ENCODE results near the gene ALG9. TPM values are rescaled to one million over a fixed set of nuclear protein-coding genes. Genes with fewer than 3 reads are reported as not detected.

Gene ALG9
- total and polyA plus RNA-seq, 3 experiments from 2014 or later, result 16.7 to 38.0 (median 37.4) TPM

DNA sequence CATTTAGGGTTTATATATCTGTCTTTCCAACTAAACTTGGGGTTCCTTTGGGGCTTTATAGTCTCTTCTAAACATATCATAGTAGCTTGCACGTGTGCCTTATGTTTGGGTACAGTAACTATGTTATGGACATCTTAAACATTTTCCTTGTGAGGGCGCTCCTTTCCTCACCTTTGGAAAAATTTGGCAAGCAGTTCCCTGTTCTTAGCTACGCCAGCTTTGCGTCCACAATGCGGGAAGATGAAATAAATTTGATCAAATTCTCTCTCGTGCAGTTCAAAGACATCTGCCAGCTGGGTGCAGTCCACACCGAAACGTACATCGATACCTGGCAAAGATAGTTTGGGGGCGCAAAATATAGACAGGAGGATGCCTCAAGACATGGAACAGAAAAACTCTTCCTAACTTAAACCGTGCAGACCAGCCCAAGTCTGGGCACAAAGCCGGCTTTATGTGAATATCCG lies 7.0 kb upstream of the ALG9 start:
- Histone ChIP-seq H3K4me3 (ENCODE audit: low read length) (peak overlapping the region; percentile 84), H3K36me3 (ENCODE audit: insufficient read depth, low read length) (no peaks in the 10 kb centered on the region), H3K27ac (ENCODE audit: low read depth, low read length) (peak overlapping the region; percentile 100), H3K9me3 (ENCODE audit: low read length) (no peaks in the 10 kb centered on the region), H3K4me1 (ENCODE audit: insufficient read depth, low read length) (peaks cover 18% of the 10 kb centered on the region), H3K27me3 (ENCODE audit: insufficient read depth, low read length, poor library complexity, severe bottlenecking) (no peaks in the 10 kb centered on the region)
- H3K9me3 Mint-ChIP-seq, result no peaks in the 10 kb centered on the region
- no peak for DNase-seq
- POLR2A ChIA-PET, result interaction anchor here (1.1 kb wide), 1 partner anchor 48 kb away, joined by 8 read pairs; no protein-coding TSS in a partner anchor
- H3K4me1 Mint-ChIP-seq, result peaks cover 15 to 34% (median 17%) of the 10 kb centered on the region in 3 donors
- H3K4me3 Mint-ChIP-seq, result peak overlapping the region; percentile 88 to 98 (median 94)
- peak overlapping the region; percentile 95 to 100 (median 100) for H3K27ac Mint-ChIP-seq
- no peaks in the 10 kb centered on the region for H3K27me3 Mint-ChIP-seq
- H3K36me3 Mint-ChIP-seq, result peaks cover 4 to 44% (median 11%) of the 10 kb centered on the region in 3 donors
- CTCF ChIA-PET, result interaction anchor here (0.7 to 1.9 kb wide), 7 partner anchors 15 to 208 kb away, joined by 3 to 8 read pairs (median 3); partner anchors contain the start of genes SDHD and TIMM8B

DNA sequence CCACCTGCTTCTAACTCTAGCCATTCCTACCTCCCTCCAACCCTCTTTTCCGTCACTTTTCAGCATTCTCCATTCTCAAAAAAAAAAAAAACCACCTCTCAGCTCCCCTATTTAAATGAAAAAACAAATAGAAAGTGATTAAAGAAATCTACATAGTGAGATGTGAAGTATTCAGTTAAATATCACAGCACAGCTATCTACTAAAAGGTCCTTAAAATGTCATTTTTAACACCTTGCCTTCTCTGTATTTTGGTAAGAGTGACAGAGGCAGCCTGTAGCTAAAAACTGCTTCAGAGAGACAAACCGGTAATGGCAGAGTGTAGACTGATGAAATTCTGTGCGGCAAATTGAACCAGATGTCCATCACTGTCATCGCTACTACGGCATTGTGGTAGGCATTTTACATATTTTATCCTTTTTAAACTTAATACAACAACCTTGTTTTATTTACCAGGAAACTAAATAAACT lies 346 bp upstream of the ALG9 start:
- Mint-ChIP-seq H3K27ac (peak overlapping the region; percentile 90 to 97 (median 96)), H3K27me3 (peaks cover 0 to 2% of the 10 kb centered on the region in 2 donors), H3K4me3 (peak overlapping the region; percentile 93 to 96 (median 94)), H3K9me3 (no peaks in the 10 kb centered on the region), H3K4me1 (peaks cover 22 to 42% (median 39%) of the 10 kb centered on the region in 3 donors), H3K36me3 (peaks cover 0 to 46% (median 9%) of the 10 kb centered on the region in 3 donors)
- POLR2A ChIA-PET, result interaction anchor here (0.6 to 2.1 kb wide), 6 partner anchors 8 to 1469 kb away, joined by 3 to 17 read pairs (median 5); partner anchors contain the start of genes CFAP68 and PPP2R1B
- CTCF ChIA-PET, result interaction anchor here (1.1 to 3.3 kb wide), 6 partner anchors 8 to 65 kb away, joined by 3 to 11 read pairs (median 5); partner anchors contain the start of gene CFAP68
- Histone ChIP-seq H3K4me3 (ENCODE audit: low read length) (peak overlapping the region; percentile 81), H3K4me1 (ENCODE audit: insufficient read depth, low read length) (peaks cover 21% of the 10 kb centered on the region), H3K27me3 (ENCODE audit: insufficient read depth, low read length, poor library complexity, severe bottlenecking) (no peaks in the 10 kb centered on the region), H3K36me3 (ENCODE audit: insufficient read depth, low read length) (peaks cover 8% of the 10 kb centered on the region), H3K9me3 (ENCODE audit: low read length) (no peaks in the 10 kb centered on the region), H3K27ac (ENCODE audit: low read depth, low read length) (peak overlapping the region; percentile 88)
- DNase-seq, result no peak

DNA sequence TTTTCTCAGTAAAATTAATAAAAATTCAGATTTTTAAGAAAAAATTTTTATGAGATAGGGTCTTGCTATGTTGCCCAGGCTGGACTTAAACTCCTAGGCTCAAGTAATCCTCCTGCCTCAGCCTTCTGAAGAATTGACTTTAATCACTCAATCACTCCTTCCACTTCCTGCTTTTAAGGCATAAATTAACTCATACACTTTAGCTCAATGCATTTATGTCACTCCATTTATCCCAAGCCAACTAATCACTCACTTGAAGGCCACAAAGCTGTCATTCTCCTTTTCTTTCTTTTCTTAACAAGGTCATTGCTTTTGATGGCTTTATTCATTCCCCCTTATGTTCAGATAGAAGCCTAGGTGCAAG lies 877 bp downstream of the ALG9 start:
- Histone ChIP-seq H3K9me3 (ENCODE audit: low read length) (no peaks in the 10 kb centered on the region), H3K27me3 (ENCODE audit: insufficient read depth, low read length, poor library complexity, severe bottlenecking) (no peaks in the 10 kb centered on the region), H3K4me3 (ENCODE audit: low read length) (peak overlapping the region; percentile 81), H3K27ac (ENCODE audit: low read depth, low read length) (peak overlapping the region; percentile 88), H3K4me1 (ENCODE audit: insufficient read depth, low read length) (peaks cover 21% of the 10 kb centered on the region), H3K36me3 (ENCODE audit: insufficient read depth, low read length) (peaks cover 15% of the 10 kb centered on the region)
- CTCF ChIA-PET, result interaction anchor here (1.0 to 3.3 kb wide), 6 partner anchors 9 to 261 kb away, joined by 3 to 11 read pairs (median 4); partner anchors contain the start of gene CFAP68
- POLR2A ChIA-PET, result interaction anchor here (0.9 to 2.1 kb wide), 3 partner anchors 10 to 216 kb away, joined by 3 to 17 read pairs (median 7); partner anchors contain the start of genes CFAP68, SDHD and TIMM8B
- Mint-ChIP-seq H3K27ac (peak overlapping the region; percentile 25 to 98 (median 97)), H3K27me3 (peaks cover 0 to 2% of the 10 kb centered on the region in 2 donors), H3K36me3 (peaks cover 4 to 50% (median 12%) of the 10 kb centered on the region in 3 donors), H3K9me3 (no peaks in the 10 kb centered on the region), H3K4me3 (peak overlapping the region; percentile 93 to 96 (median 94)), H3K4me1 (peaks cover 22 to 47% (median 43%) of the 10 kb centered on the region in 3 donors)
- no peak for DNase-seq

DNA sequence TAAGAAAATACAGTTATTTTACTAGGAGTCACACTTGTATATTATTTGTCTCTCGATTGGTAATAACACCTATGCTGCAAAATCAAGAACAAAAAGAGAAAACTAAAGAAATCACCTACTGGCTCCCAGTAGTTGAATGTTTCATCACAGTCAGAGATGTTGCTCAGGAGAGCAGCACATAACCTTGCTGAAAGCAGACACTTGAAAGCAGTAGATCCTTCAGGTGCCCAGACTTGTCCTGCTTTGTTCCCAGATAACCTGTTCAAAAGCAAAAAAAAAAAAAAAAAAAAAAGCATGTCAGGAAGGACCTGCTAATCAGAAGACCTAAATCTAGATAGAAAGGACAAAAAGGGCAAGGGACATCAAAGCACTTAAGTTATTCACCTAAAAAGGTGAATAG lies 1.3 kb downstream of the ALG9 start:
- H3K4me3 ChIP-seq (ENCODE audit: low read length), result no peak overlapping the region
- peak overlapping the region in 5 of 7 donors; percentile 6 to 94 (median 23) for H3K4me3 Mint-ChIP-seq
- H3K27ac ChIP-seq (ENCODE audit: low read depth, low read length), result no peak overlapping the region
- peaks cover 0 to 2% of the 10 kb centered on the region in 2 donors for H3K27me3 Mint-ChIP-seq
- ChIA-PET POLR2A (interaction anchor here (0.9 kb wide), 1 partner anchor 216 kb away, joined by 3 read pairs; the partner anchor contains the start of genes SDHD and TIMM8B), CTCF (interaction anchor here (1.0 to 3.3 kb wide), 5 partner anchors 10 to 261 kb away, joined by 3 to 11 read pairs (median 5); partner anchors contain the start of gene CFAP68)
- H3K27ac Mint-ChIP-seq, result peak overlapping the region in 3 of 8 donors; percentile 24 to 94 (median 35)
- H3K27me3 ChIP-seq (ENCODE audit: insufficient read depth, low read length, poor library complexity, severe bottlenecking), result no peaks in the 10 kb centered on the region
- DNase-seq, result no peak
- H3K9me3 ChIP-seq (ENCODE audit: low read length), result no peaks in the 10 kb centered on the region
- peaks cover 21% of the 10 kb centered on the region for H3K4me1 ChIP-seq (ENCODE audit: insufficient read depth, low read length)
- H3K36me3 ChIP-seq (ENCODE audit: insufficient read depth, low read length), result peaks cover 18% of the 10 kb centered on the region
- H3K4me1 Mint-ChIP-seq, result peaks cover 22 to 47% (median 43%) of the 10 kb centered on the region in 3 donors
- H3K9me3 Mint-ChIP-seq, result no peaks in the 10 kb centered on the region
- H3K36me3 Mint-ChIP-seq, result peaks cover 4 to 50% (median 12%) of the 10 kb centered on the region in 3 donors

DNA sequence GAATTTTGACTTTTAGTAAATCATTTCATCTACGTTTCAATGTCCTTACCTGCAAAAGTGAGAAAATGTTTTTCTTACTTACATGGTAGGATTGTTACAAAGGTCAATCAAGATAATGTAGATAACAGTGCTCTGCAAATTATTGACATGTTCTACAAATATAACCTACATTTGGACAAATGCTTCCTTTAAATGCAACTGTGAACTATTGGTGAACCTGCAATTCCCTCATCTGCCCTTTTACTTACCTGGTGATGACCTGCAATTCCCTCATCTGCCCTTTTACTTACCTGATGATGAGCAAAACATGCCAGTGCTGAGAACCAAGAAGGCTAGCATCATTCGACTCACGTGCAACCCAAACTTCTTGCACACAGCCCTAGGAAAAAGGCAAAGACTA lies 11.1 kb downstream of the ALG9 start:
- Histone ChIP-seq H3K9me3 (ENCODE audit: low read length) (no peaks in the 10 kb centered on the region), H3K36me3 (ENCODE audit: insufficient read depth, low read length) (peaks cover 17% of the 10 kb centered on the region), H3K27me3 (ENCODE audit: insufficient read depth, low read length, poor library complexity, severe bottlenecking) (no peaks in the 10 kb centered on the region), H3K27ac (ENCODE audit: low read depth, low read length) (no peak overlapping the region), H3K4me1 (ENCODE audit: insufficient read depth, low read length) (no peaks in the 10 kb centered on the region), H3K4me3 (ENCODE audit: low read length) (no peak overlapping the region)
- H3K27me3 Mint-ChIP-seq, result no peaks in the 10 kb centered on the region
- CTCF ChIA-PET, result interaction anchor here (1.1 to 1.5 kb wide), 2 partner anchors 19 to 97 kb away, joined by 4 read pairs; no protein-coding TSS in a partner anchor
- H3K4me1 Mint-ChIP-seq, result no peaks in the 10 kb centered on the region
- H3K9me3 Mint-ChIP-seq, result no peaks in the 10 kb centered on the region
- no peak for DNase-seq
- no peak overlapping the region for H3K27ac Mint-ChIP-seq
- peaks cover 5 to 77% (median 24%) of the 10 kb centered on the region in 3 donors for H3K36me3 Mint-ChIP-seq
- no peak overlapping the region for H3K4me3 Mint-ChIP-seq
- POLR2A ChIA-PET, result no interaction called here

DNA sequence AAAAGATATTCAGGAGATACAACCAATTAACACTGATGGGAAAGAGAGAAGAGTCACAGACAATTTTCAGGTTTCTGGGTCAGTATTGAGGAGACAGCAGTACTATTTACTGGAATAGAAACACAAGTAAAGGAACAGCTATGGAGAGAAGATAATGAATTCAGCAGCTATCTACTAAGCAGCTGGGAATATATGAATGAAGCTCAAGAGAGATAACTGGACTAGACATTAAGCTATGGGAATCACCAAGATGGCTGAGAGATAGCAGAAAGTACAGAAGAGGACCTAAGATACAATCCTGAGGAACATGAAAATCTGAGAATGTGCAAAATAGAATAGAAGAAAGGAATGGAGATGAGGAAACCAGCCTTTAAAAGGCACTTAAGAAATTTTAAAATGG lies 15.9 kb downstream of the ALG9 start:
- Mint-ChIP-seq H3K4me1 (no peaks in the 10 kb centered on the region), H3K4me3 (no peak overlapping the region), H3K9me3 (no peaks in the 10 kb centered on the region), H3K27ac (no peak overlapping the region), H3K36me3 (peaks cover 9 to 81% (median 31%) of the 10 kb centered on the region in 3 donors), H3K27me3 (no peaks in the 10 kb centered on the region)
- H3K4me1 ChIP-seq (ENCODE audit: insufficient read depth, low read length), result no peaks in the 10 kb centered on the region
- no peak for DNase-seq
- ChIA-PET CTCF (no interaction called here), POLR2A (no interaction called here)
- no peak overlapping the region for H3K27ac ChIP-seq (ENCODE audit: low read depth, low read length)
- peaks cover 23% of the 10 kb centered on the region for H3K36me3 ChIP-seq (ENCODE audit: insufficient read depth, low read length)
- H3K27me3 ChIP-seq (ENCODE audit: insufficient read depth, low read length, poor library complexity, severe bottlenecking), result no peaks in the 10 kb centered on the region
- H3K9me3 ChIP-seq (ENCODE audit: low read length), result no peaks in the 10 kb centered on the region
- H3K4me3 ChIP-seq (ENCODE audit: low read length), result no peak overlapping the region

DNA sequence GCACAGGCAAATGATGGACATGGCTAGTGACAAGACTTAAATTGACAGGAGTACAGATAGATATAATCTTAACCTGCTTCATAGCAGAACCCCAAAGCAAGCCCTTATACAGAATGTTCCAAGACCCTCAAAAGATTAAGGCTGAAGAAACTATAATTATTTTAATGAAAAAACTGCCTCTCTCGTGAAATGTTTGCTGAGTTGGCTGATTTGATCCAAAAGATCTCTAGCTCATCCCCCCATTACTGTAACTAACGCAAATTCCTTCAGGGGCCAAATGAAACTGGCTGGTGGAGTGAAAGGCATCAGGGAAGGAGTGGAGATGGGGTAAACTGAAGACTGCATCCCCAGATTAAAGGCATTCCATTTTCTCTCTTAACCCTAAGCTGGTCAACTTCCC lies 19.3 kb downstream of the ALG9 start:
- peaks cover 21% of the 10 kb centered on the region for H3K36me3 ChIP-seq (ENCODE audit: insufficient read depth, low read length)
- no peak overlapping the region for H3K4me3 ChIP-seq (ENCODE audit: low read length)
- Mint-ChIP-seq H3K36me3 (peaks cover 4 to 77% (median 30%) of the 10 kb centered on the region in 3 donors), H3K9me3 (no peaks in the 10 kb centered on the region), H3K27me3 (no peaks in the 10 kb centered on the region), H3K4me1 (no peaks in the 10 kb centered on the region), H3K27ac (no peak overlapping the region), H3K4me3 (no peak overlapping the region)
- DNase-seq, result no peak
- H3K27ac ChIP-seq (ENCODE audit: low read depth, low read length), result no peak overlapping the region
- H3K4me1 ChIP-seq (ENCODE audit: insufficient read depth, low read length), result no peaks in the 10 kb centered on the region
- no peaks in the 10 kb centered on the region for H3K27me3 ChIP-seq (ENCODE audit: insufficient read depth, low read length, poor library complexity, severe bottlenecking)
- ChIA-PET POLR2A (interaction anchor here (0.6 kb wide), 1 partner anchor 10 kb away, joined by 6 read pairs; no protein-coding TSS in a partner anchor), CTCF (no interaction called here)
- no peaks in the 10 kb centered on the region for H3K9me3 ChIP-seq (ENCODE audit: low read length)

DNA sequence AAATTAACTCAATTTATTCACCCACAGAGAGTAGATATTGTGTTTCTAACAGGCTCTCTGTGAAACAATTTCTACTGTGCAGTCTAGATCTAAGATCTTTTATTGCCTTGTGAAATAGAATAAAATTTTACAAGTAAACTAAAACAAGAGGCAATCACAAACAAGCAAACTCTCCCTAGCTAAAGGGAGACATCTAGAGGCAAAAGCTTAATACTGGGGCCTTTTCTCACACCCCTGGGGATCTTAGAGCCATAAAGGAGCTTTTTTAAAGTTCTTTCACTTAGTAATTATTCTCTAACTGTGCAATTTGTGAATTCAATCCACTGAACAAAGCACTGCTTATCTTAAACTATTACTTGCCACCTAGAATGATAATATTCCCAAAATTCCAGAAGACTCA lies 19.7 kb downstream of the ALG9 start:
- Mint-ChIP-seq H3K4me1 (no peaks in the 10 kb centered on the region), H3K27me3 (no peaks in the 10 kb centered on the region), H3K27ac (peak overlapping the region in 1 of 8 donors; percentile 8), H3K4me3 (no peak overlapping the region), H3K9me3 (no peaks in the 10 kb centered on the region), H3K36me3 (peaks cover 4 to 80% (median 30%) of the 10 kb centered on the region in 3 donors)
- no peak overlapping the region for H3K4me3 ChIP-seq (ENCODE audit: low read length)
- CTCF ChIA-PET, result no interaction called here
- no peak for DNase-seq
- H3K9me3 ChIP-seq (ENCODE audit: low read length), result no peaks in the 10 kb centered on the region
- H3K27me3 ChIP-seq (ENCODE audit: insufficient read depth, low read length, poor library complexity, severe bottlenecking), result no peaks in the 10 kb centered on the region
- POLR2A ChIA-PET, result interaction anchor here (0.6 kb wide), 1 partner anchor 11 kb away, joined by 6 read pairs; no protein-coding TSS in a partner anchor
- H3K27ac ChIP-seq (ENCODE audit: low read depth, low read length), result no peak overlapping the region
- no peaks in the 10 kb centered on the region for H3K4me1 ChIP-seq (ENCODE audit: insufficient read depth, low read length)
- peaks cover 21% of the 10 kb centered on the region for H3K36me3 ChIP-seq (ENCODE audit: insufficient read depth, low read length)
